Measurements from ENCODE around the gene PTPRK. TPM values are rescaled to one million over a fixed set of nuclear protein-coding genes. Genes with fewer than 3 reads are reported as not detected.

PTPRK gene
- polyA plus RNA-seq, 1 donor (not counting 4 experiments of a cell fraction or from before 2014, with no cell fraction given), result 52.7 TPM

- Histone ChIP-seq H3K9me3 (ENCODE audit: control insufficient read depth, low read depth, low read length) (no peaks in the 10 kb centered on the region), H3K27me3 (ENCODE audit: control insufficient read depth, extremely low read depth, insufficient read depth, low read length) (no peaks in the 10 kb centered on the region), H3K4me3 (ENCODE audit: control insufficient read depth in 2 of 3, extremely low read depth in 1 of 3, insufficient read depth in 2 of 3, low read depth in 1 of 3, low read length in 3 of 3) (no peak overlapping the region), H2AFZ (ENCODE audit: control insufficient read depth, low read length) (no peak overlapping the region), H4K20me1 (ENCODE audit: control insufficient read depth, extremely low read depth, insufficient read depth, low read length) (no peaks in the 10 kb centered on the region), H3K27ac (ENCODE audit: control insufficient read depth, insufficient read depth, low read length) (no peak overlapping the region), H3K4me1 (ENCODE audit: control insufficient read depth, extremely low read depth, insufficient read depth, low read length) (no peaks in the 10 kb centered on the region), H3K9ac (ENCODE audit: control insufficient read depth, extremely low read depth, insufficient read depth, low read length) (no peak overlapping the region), H3K4me2 (ENCODE audit: control insufficient read depth, extremely low read depth, insufficient read depth, low read depth, low read length) (no peak overlapping the region), H3K9me1 (ENCODE audit: control insufficient read depth, extremely low read depth, insufficient read depth, low read length) (no peaks in the 10 kb centered on the region), H3K79me2 (ENCODE audit: control insufficient read depth, insufficient read depth, low read length) (peaks cover 53% of the 10 kb centered on the region), H3K36me3 (ENCODE audit: control insufficient read depth in 2 of 2, extremely low read depth in 1 of 2, insufficient read depth in 2 of 2, low read length in 2 of 2) (peaks cover 0 to 4% of the 10 kb centered on the region in 2 experiments)
- DNase-seq (ENCODE audit: low read depth, low spot score) (no peak), FAIRE-seq (no peak)
- TF ChIP-seq CTCF (optimal IDR thresholded peaks at IDR 0.05 in 1 of 3, IDR thresholded peaks at IDR 0.05 in 1 of 3, conservative IDR thresholded peaks at IDR 0.05 in 1 of 3; ENCODE audit: extremely low read depth in 1 of 3, insufficient read depth in 2 of 3, low read length in 3 of 3) (no peak), EZH2 (IDR thresholded peaks at IDR 0.05; ENCODE audit: low read length) (no peak)
- dilution Hi-C loops (cut with MboI; ENCODE audit: extremely low pct_ligation_motif_present, low sequenced_read_pairs), result no loop called here
These were observed 122.4 kb downstream of the PTPRK start for GRCh38 chr6:128397996-128398395.

GRCh38 chr6:128395596-128395995 is 124.8 kb downstream of the PTPRK start:
- Histone ChIP-seq H3K4me1 (ENCODE audit: control insufficient read depth, extremely low read depth, insufficient read depth, low read length) (no peaks in the 10 kb centered on the region), H3K4me3 (ENCODE audit: control insufficient read depth in 2 of 3, extremely low read depth in 1 of 3, insufficient read depth in 2 of 3, low read depth in 1 of 3, low read length in 3 of 3) (no peak overlapping the region), H3K79me2 (ENCODE audit: control insufficient read depth, insufficient read depth, low read length) (peaks cover 37% of the 10 kb centered on the region), H2AFZ (ENCODE audit: control insufficient read depth, low read length) (no peak overlapping the region), H3K36me3 (ENCODE audit: control insufficient read depth in 2 of 2, extremely low read depth in 1 of 2, insufficient read depth in 2 of 2, low read length in 2 of 2) (peaks cover 0 to 4% of the 10 kb centered on the region in 2 experiments), H3K9ac (ENCODE audit: control insufficient read depth, extremely low read depth, insufficient read depth, low read length) (no peak overlapping the region), H3K9me1 (ENCODE audit: control insufficient read depth, extremely low read depth, insufficient read depth, low read length) (no peaks in the 10 kb centered on the region), H3K27ac (ENCODE audit: control insufficient read depth, insufficient read depth, low read length) (no peak overlapping the region), H4K20me1 (ENCODE audit: control insufficient read depth, extremely low read depth, insufficient read depth, low read length) (no peaks in the 10 kb centered on the region), H3K27me3 (ENCODE audit: control insufficient read depth, extremely low read depth, insufficient read depth, low read length) (no peaks in the 10 kb centered on the region), H3K9me3 (ENCODE audit: control insufficient read depth, low read depth, low read length) (no peaks in the 10 kb centered on the region), H3K4me2 (ENCODE audit: control insufficient read depth, extremely low read depth, insufficient read depth, low read depth, low read length) (no peak overlapping the region)
- FAIRE-seq (no peak), DNase-seq (ENCODE audit: low read depth, low spot score) (no peak)
- TF ChIP-seq CTCF (optimal IDR thresholded peaks at IDR 0.05 in 1 of 3, IDR thresholded peaks at IDR 0.05 in 1 of 3, conservative IDR thresholded peaks at IDR 0.05 in 1 of 3; ENCODE audit: extremely low read depth in 1 of 3, insufficient read depth in 2 of 3, low read length in 3 of 3), result no peak
- no peak for TF ChIP-seq EZH2 (IDR thresholded peaks at IDR 0.05; ENCODE audit: low read length)
- dilution Hi-C loops (cut with MboI; ENCODE audit: extremely low pct_ligation_motif_present, low sequenced_read_pairs), result no loop called here

Data from keratinocyte (primary cell).